HG03060 (cell line): ENCODE results near the gene TMBIM1.

Source experiments
- ATAC-seq: cut with Tn5 transposase; IDR thresholded peaks from one replicate; pipeline ENCODE4 v1.9.1; 2021; ENCODE audit warnings: low read depth, moderate number of reproducible peaks; ENCODE audit not compliant: unreplicated experiment

The TMBIM1 gene

DNA sequence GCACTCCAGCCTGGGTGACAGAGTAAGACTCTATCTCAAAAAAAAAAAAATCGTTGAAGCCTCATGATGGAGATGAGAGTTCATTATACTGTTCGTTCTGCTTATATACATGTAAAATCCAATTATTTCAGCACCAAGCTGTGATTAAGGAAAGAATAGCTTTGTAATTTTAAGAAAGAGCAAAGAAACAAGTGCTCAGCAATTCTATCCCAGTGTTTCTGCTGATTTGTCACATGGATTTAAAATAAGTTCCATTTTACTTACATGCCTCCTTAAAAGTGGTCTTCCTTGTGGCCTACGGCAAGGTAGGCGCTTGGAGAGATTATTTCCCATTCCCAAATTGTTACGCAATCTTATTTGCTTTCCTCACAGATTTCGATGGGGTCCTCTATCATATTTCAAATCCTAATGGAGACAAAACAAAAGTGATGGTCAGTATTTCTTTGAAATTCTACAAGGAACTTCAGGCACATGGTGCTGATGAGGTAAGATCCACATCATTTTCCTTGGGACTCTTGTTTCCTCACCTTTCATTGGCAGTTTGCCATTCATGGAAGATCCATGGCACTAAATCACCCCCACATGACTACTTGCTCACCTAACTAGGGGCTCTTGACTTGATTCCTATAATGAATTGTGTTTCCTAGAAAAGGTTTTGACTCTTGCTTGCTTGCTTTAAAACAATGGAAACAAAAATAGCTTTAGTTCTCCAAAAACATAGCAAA lies 63.8 kb downstream of the TMBIM1 start:
- ATAC-seq = no peak

GRCh38 chr2:218226903-218227302 lies 65.4 kb downstream of the TMBIM1 start:
- no peak for ATAC-seq
